Fibroblast of lung (primary cell): ENCODE measurements around the gene TYRO3.

Experiments
- CTCF ChIP-seq, 2 donors: IDR thresholded peaks in 1 of 2; conservative IDR thresholded peaks in 1 of 2; 1 replicate in 1 of 2; 2 replicates in 1 of 2; pipeline ENCODE4 v1.5.1; 2011 to 2012; ENCODE audit warnings: low read length in 2 of 2, control low read depth in 1 of 2, inconsistent platforms in 1 of 2, low read depth in 1 of 2, mild to moderate bottlenecking in 1 of 2
- EZH2 ChIP-seq: IDR thresholded peaks from 2 replicates; pipeline ENCODE4 v1.5.1; 2012; ENCODE audit warnings: low read length, control low read depth, mild to moderate bottlenecking; ENCODE audit errors: missing control alignments

GRCh38 chr15:41553731-41554130, 5.3 kb upstream of the TYRO3 start:
- TF ChIP-seq CTCF (conservative IDR thresholded peaks at IDR 0.05 in 1 of 2, IDR thresholded peaks at IDR 0.05 in 1 of 2; ENCODE audit: low read depth in 1 of 2, low read length in 2 of 2) (no peak), EZH2 (no peak)
